Spleen (tissue), 11 donors: ENCODE results near the gene CHTOP. TPM values are rescaled to one million over a fixed set of nuclear protein-coding genes. Genes with fewer than 3 reads are reported as not detected.
"Not testable (repeated sequence)": the region's sequence is repeated elsewhere in the genome, so short reads cannot be mapped to it uniquely, and the experiment has no call there.

Source experiments
- DNase-seq: peaks from one replicate; pipeline ENCODE4 v3.0.0-alpha.2; 2020
- H3K27ac ChIP-seq, 8 donors: fragments of 200-600 bp; sonication (generic) in 7 of 8; 1 replicate in 4 of 8; 2 replicates in 4 of 8; pipeline versions ENCODE4 v1.5.0 to v1.8.0; 2016 to 2021; ENCODE audit warnings: inconsistent platforms in 4 of 8, mild to moderate bottlenecking in 4 of 8, moderate library complexity in 1 of 8
- H3K27me3 ChIP-seq, 7 donors: fragments of 200-600 bp; sonication (generic) in 6 of 7; replicated peaks in 1 of 7; 1 replicate in 4 of 7; 2 replicates in 3 of 7; pipeline versions ENCODE4 v1.5.0 to v1.8.0; 2016 to 2021; ENCODE audit warnings: inconsistent platforms in 3 of 7, mild to moderate bottlenecking in 1 of 7
- H3K36me3 ChIP-seq, 6 donors: fragments of 200-600 bp; sonication (generic) in 5 of 6; 1 replicate in 4 of 6; 2 replicates in 2 of 6; pipeline versions ENCODE4 v1.5.0 to v1.8.0; 2016 to 2021; ENCODE audit warnings: inconsistent platforms in 2 of 6
- H3K4me1 ChIP-seq, 6 donors: fragments of 200-600 bp; sonication (generic) in 5 of 6; 1 replicate in 3 of 6; 2 replicates in 3 of 6; pipeline versions ENCODE4 v1.5.0 to v1.8.0; 2016 to 2021; ENCODE audit warnings: inconsistent platforms in 3 of 6
- H3K4me3 ChIP-seq, 8 donors: fragments of 200-600 bp; sonication (generic) in 7 of 8; 1 replicate in 4 of 8; 2 replicates in 4 of 8; pipeline versions ENCODE4 v1.5.0 to v1.8.0; 2016 to 2021; ENCODE audit warnings: inconsistent platforms in 4 of 8, mild to moderate bottlenecking in 4 of 8, moderate library complexity in 2 of 8
- H3K9me3 ChIP-seq, 8 donors: fragments of 200-600 bp; sonication (generic) in 7 of 8; 1 replicate in 4 of 8; 2 replicates in 4 of 8; pipeline versions ENCODE4 v1.5.0 to v1.8.0; 2016 to 2021; ENCODE audit warnings: inconsistent platforms in 4 of 8
- CTCF ChIP-seq, 11 experiments: fragments of 200-600 bp in 7 of 11; fragments of 450-650 bp in 4 of 11; sonication (generic) in 4 of 11; IDR thresholded peaks in 8 of 11; conservative IDR thresholded peaks in 3 of 11; 1 replicate in 7 of 11; 2 replicates in 4 of 11; pipeline versions ENCODE4 v1.4.0 to v1.8.0; 2016 to 2021; ENCODE audit warnings: antibody characterized with exemption in 11 of 11, inconsistent platforms in 4 of 11, mild to moderate bottlenecking in 1 of 11
- POLR2A ChIP-seq, 3 donors: fragments of 450-650 bp; IDR thresholded peaks; one replicate each; pipeline ENCODE4 v1.5.1; 2017; ENCODE audit warnings: antibody characterized with exemption in 3 of 3, mild to moderate bottlenecking in 1 of 3
- POLR2AphosphoS5 ChIP-seq, 3 donors: sonication (generic); formaldehyde crosslinking; IDR thresholded peaks; one replicate each; pipeline ENCODE4 v1.5.1; 2017; ENCODE audit warnings: antibody characterized with exemption in 3 of 3
- WGBS, 5 donors: extraction: QIAGEN DNeasy Blood & Tissue Kit in 3 of 5; methylation state at CpG; one replicate each; pipeline versions ENCODE4 v1.1.5 to v1.1.7; 2013 to 2018; 5-methylcytosine and 5-hydroxymethylcytosine counted together
- intact Hi-C: fragments of 100-400 bp; cut with DNase I; formaldehyde crosslinking; loops from one replicate; pipeline ENCODE4 v1.15.0; 2023; ENCODE audit warnings: low total_unique reads
- polyA plus RNA-seq, 3 donors: library from polyadenylated mRNA; stranded (reverse); fragments of 200-250 nt; gene quantifications; one replicate each; pipeline ENCODE4 v1.2.1, GENCODE V29; 2013
- total RNA-seq, 7 donors: library from RNA; depleted of rRNA in 3 of 7; stranded (reverse); fragments of >200 nt in 3 of 7; fragmentation: NEBNext Ultra II Directional in 4 of 7; extraction: Animal tissue kit (Norgen Biotek cat#: 25700) in 4 of 7; gene quantifications; one replicate each; pipeline versions ENCODE4 v1.1.0 to v1.2.1, GENCODE V29; 2016 to 2021
- donor health status: healthy with polysubstance abuse.
- donor health status: DM: no; HTN: no; CAD: no; lungs with moderate emphysema.
- donor health status: DM: no; HTN: no; CAD: no.
- donor health status: Bipolar disorder and iron deficiency.
- donor health status: healthy.
- donor health status: DM: no; HTN: no; CAD: no.
- donor health status: DM: yes; HTN: yes; CAD: no.

The CHTOP gene
- total and polyA plus RNA-seq, 10 donors = 58.1 to 108 (median 84.4) TPM

- peaks cover 0 to 24% (median 13%) of the 10 kb centered on the region in 6 donors for H3K4me1 ChIP-seq
- WGBS, 5 donors = 44 to 76% (median 53%) methylated on average over 5 of the region's 5 CpGs
- intact Hi-C loops = no loop called here
- no peak overlapping the region for H3K4me3 ChIP-seq
- TF ChIP-seq POLR2AphosphoS5 (IDR thresholded peaks at IDR 0.05) = no peak
- TF ChIP-seq CTCF (IDR thresholded peaks at IDR 0.05 in 8 of 11, conservative IDR thresholded peaks at IDR 0.05 in 3 of 11) = no peak
- no peak for TF ChIP-seq POLR2A (IDR thresholded peaks at IDR 0.05)
- no peaks in the 10 kb centered on the region for H3K36me3 ChIP-seq
- H3K27me3 ChIP-seq = no peaks in the 10 kb centered on the region
- H3K9me3 ChIP-seq = no peaks in the 10 kb centered on the region
- peak; percentile 50 for DNase-seq
- peak overlapping the region in 7 of 8 donors; percentile 9 to 65 (median 39) for H3K27ac ChIP-seq
These were observed 46.6 kb upstream of the CHTOP start for GRCh38 chr1:153587314-153587713.

- DNase-seq = peak; percentile 18
- H3K36me3 ChIP-seq, H3K27me3 ChIP-seq, H3K9me3 ChIP-seq, intact Hi-C loops, H3K4me3 ChIP-seq: not testable (repeated sequence)
- WGBS, 5 donors = 88 to 94% (median 88%) methylated on average over 10 of the region's 10 CpGs
- H3K4me1 ChIP-seq = peaks cover 0 to 24% (median 13%) of the 10 kb centered on the region in 6 donors
- H3K27ac ChIP-seq = peak overlapping the region in 5 of 8 donors; percentile 38 to 65 (median 52)
These were observed 45.8 kb upstream of the CHTOP start for GRCh38 chr1:153588033-153588432.

DNA sequence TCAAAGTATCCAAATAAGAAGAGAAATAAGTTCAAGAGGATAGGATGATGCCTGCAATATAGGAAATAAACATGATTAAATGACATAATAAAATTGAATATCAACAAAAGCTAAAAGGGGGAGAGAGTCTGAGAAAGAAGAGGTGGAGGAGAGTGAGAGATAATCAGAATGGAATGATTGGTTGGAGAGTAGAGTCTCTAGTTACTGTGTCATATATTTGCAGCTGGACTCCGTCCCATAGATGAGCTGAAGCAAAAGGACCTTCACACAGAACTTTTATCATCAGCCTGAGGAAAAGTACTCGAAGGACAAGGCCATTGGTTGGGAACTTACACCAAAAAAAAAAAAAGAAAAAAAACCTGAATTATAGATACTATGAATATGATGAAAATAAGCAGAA lies 45.4 kb upstream of the CHTOP start:
- intact Hi-C loops = no loop called here
- H3K9me3 ChIP-seq = no peaks in the 10 kb centered on the region
- H3K4me1 ChIP-seq = peaks cover 0 to 24% (median 13%) of the 10 kb centered on the region in 6 donors
- no peak overlapping the region for H3K4me3 ChIP-seq
- WGBS, 5 donors = 60 to 81% (median 64%) methylated on average over 2 of the region's 2 CpGs
- H3K27ac ChIP-seq = peak overlapping the region in 3 of 8 donors; percentile 39 to 65 (median 52)
- H3K27me3 ChIP-seq = no peaks in the 10 kb centered on the region
- H3K36me3 ChIP-seq = no peaks in the 10 kb centered on the region
- no peak for TF ChIP-seq POLR2A (IDR thresholded peaks at IDR 0.05)
- no peak for TF ChIP-seq POLR2AphosphoS5 (IDR thresholded peaks at IDR 0.05)
- TF ChIP-seq CTCF (IDR thresholded peaks at IDR 0.05 in 8 of 11, conservative IDR thresholded peaks at IDR 0.05 in 3 of 11) = no peak
- no peak for DNase-seq

- Histone ChIP-seq H3K4me3 (no peak overlapping the region), H3K9me3 (no peaks in the 10 kb centered on the region), H3K27ac (peak overlapping the region in 1 of 8 donors; percentile 5), H3K27me3 (no peaks in the 10 kb centered on the region), H3K4me1 (peaks cover 0 to 15% (median 8%) of the 10 kb centered on the region in 6 donors), H3K36me3 (no peaks in the 10 kb centered on the region)
- DNase-seq = no peak
- intact Hi-C loops = no loop called here
- no peak for TF ChIP-seq POLR2A (IDR thresholded peaks at IDR 0.05)
- TF ChIP-seq CTCF (IDR thresholded peaks at IDR 0.05 in 8 of 11, conservative IDR thresholded peaks at IDR 0.05 in 3 of 11) = no peak
- no peak for TF ChIP-seq POLR2AphosphoS5 (IDR thresholded peaks at IDR 0.05)
- WGBS, 5 donors = 74 to 81% (median 79%) methylated on average over 4 of the region's 4 CpGs
These were observed 41.1 kb upstream of the CHTOP start for GRCh38 chr1:153592748-153593147.

DNA sequence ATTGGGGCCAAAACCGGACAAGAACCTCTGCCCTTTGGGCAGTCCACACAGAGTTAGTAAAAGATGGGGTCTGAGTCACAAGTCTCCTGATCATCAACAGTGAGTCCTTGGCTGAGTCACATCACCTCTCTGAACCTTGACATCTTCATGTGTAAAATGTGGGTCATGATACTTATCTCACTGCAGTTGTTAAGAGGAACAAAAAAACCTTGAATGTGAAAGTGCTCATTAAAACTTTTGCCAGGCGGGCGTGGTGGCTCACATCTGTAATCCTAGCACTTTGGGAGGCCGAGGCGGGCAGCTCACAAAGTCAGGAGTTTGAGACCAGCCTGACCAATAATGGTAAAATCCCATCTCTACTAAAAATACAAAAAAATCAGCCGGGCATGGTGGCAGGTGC lies 36.7 kb upstream of the CHTOP start:
- peak; percentile 29 for DNase-seq
- H3K4me3 ChIP-seq = no peak overlapping the region
- H3K27me3 ChIP-seq = no peaks in the 10 kb centered on the region
- no peak for TF ChIP-seq POLR2AphosphoS5 (IDR thresholded peaks at IDR 0.05)
- no peak for TF ChIP-seq POLR2A (IDR thresholded peaks at IDR 0.05)
- no peak for TF ChIP-seq CTCF (IDR thresholded peaks at IDR 0.05 in 8 of 11, conservative IDR thresholded peaks at IDR 0.05 in 3 of 11)
- peak overlapping the region in 7 of 8 donors; percentile 6 to 89 (median 84) for H3K27ac ChIP-seq
- 51 to 81% (median 73%) methylated on average over 6 of the region's 6 CpGs for WGBS, 5 donors
- intact Hi-C loops = no loop called here
- peaks cover 11 to 48% (median 20%) of the 10 kb centered on the region in 6 donors for H3K4me1 ChIP-seq
- no peaks in the 10 kb centered on the region for H3K36me3 ChIP-seq
- no peaks in the 10 kb centered on the region for H3K9me3 ChIP-seq
